HG02938 (cell line): ENCODE measurements around the gene CACNA2D1.

ENCODE experiments used
- ATAC-seq: cut with Tn5 transposase; IDR thresholded peaks from one replicate; pipeline ENCODE4 v1.9.1; 2021; ENCODE audit warnings: mild to moderate bottlenecking, moderate library complexity; ENCODE audit not compliant: unreplicated experiment

Gene CACNA2D1

DNA sequence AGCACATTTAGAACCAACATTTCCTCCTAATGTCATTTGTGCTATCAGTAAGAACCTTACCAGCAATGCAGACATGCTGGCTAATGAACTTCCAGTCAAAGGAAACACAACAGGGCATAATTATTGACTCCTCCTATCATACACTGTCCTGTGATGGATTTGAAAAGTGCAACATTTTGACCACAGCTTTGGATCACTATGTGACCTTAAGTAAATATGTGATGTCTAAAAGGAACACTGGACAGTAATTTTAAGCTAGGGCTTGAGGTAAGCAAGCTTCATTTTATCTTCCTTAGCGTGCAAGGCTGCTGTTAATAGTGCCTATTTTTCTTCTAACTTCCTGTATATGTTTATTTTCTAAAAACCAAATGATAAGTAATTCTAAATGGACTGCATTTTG, 433.2 kb downstream of the CACNA2D1 start:
- no peak for ATAC-seq

DNA sequence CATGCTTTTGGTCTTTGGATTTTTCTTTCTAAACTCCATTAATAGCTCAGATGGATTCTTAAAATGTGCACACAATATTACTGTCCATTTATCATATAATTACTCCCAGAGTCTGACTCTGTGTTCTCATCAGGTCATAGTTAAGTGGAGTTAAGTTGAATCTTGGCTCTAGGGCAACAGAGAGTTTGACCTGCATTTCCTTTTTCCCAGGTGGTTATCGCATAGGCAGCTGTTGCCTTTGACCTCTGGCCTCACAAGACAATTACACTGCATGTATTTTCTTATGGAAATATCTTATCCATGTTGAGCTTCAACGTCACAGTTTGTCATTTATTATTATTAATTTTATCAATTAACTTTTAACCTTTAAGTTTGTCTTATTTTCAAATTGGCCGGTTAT, 436.3 kb downstream of the CACNA2D1 start:
- no peak for ATAC-seq

DNA sequence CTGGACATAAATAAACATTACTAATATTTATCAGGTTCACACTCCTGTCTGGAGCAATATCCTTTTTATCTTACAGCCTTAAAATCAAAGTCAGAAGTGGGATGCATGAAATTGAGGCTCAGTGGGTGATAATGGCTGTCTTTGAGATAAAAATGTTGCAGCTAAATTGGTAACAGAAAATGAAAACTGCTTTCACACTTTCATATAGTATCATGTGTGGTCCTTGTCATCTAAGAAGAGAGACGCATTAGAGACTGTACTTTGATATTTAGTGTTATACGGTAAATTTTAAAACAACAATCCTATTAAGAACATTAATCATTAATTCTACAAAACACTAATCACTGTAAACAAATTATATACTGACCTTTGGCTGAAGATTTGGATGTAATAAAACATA, 438.5 kb downstream of the CACNA2D1 start:
- no peak for ATAC-seq

DNA sequence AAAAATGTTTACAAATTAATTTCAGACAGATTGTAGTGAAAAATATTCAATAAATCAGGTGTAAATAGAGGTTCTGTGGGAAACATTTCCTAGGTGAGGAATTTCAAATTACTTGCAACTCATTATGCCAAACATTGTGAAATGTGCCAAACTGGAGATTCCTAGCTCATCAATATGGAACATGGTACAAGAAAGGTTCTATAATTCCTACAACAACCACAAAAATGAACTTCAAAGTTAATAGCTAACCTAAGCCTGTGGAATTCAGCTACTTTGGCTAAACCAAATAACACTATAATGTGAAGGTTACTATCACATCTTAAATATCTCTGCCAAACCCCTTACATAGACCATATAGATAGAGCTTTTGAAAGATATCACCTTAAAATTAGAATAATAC, 450.4 kb downstream of the CACNA2D1 start:
- no peak for ATAC-seq

DNA sequence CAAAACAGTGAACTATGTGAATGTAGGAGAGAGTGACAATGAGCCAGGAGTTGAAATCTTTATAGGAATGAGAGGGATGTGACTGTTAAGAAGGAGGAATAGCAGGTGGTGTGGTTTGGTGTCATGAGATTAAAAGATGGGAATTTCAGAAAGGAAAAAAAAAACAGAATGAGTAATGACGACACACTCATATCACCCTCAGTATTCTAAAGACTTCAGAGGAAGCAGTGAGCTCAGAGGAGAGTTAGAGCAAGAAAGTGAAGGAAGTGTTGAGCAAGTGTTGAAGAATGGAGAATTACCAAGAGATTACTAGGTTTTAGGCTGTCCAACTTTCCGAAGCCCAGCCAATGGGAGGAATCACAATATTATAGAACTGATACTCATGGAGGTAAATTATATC, 453.2 kb downstream of the CACNA2D1 start:
- no peak for ATAC-seq

DNA sequence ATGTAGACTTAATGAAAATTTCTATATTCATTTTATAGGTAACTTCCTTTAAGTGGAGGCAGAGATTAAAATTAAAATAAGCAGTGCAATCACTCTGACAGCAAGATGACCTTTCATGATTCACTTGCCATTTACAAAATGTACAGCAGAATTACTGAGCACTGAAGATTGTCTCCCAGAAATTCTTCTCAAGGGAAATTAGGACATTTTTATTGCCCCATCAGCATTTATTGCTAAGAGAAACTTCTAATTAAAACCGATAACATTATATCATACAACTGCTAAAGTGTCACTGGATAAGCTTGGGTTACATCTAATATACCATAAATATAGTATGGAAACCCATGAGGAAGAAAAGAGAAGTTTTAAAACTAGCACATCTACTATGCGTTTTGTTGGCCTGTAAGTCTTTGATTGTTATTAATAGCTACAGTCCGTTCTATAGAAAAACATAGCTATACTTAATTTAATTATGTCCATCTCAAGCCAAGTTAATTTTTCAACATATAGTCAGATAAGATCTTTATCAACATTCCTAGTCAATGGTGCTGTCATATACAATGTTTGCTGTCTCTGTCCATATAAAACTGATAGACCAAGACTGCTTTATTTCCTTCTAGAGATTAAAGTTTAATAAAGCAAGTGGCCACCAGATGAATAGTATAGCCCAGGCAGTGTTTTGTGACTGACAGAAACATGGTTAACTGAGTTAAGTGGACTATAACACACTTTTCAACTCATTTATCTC, 456.7 kb downstream of the CACNA2D1 start:
- ATAC-seq, result no peak

DNA sequence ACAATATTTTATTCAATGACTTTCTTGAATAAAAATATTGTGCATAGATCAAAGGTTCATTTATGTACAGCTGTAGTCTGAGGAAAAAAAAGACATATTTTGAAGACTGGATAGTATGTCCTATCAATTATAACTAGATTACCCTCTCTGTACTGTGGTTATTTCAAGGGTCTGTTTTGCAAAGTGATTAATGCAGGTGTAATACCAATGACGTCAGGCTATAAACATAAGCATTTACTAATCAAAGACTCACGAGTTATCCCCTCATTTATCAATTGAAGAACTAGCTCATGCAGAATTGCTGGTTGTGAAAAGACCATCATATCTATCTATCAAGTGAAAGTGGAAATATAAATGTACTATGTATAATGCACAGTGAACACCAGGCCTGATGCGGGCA, 460.2 kb downstream of the CACNA2D1 start:
- no peak for ATAC-seq

DNA sequence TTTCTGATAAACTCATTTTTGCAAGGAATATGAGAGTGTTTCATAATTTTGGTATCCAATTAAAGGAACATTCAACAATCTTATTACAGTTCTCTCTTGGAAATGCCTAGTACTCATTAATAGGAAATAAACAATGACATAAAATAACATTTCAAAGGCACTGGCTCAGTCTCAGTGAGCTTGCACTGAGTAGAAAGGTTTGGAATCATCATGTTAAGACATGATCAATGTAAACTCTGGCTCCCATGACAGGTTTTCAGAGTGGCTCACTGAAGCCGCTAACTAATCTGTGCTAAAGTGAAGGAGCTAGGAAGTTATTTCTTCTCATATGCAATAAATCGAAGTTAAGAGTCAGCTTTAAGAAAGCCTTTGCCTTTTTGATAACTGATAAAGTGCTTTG, 470.5 kb downstream of the CACNA2D1 start:
- no peak for ATAC-seq

DNA sequence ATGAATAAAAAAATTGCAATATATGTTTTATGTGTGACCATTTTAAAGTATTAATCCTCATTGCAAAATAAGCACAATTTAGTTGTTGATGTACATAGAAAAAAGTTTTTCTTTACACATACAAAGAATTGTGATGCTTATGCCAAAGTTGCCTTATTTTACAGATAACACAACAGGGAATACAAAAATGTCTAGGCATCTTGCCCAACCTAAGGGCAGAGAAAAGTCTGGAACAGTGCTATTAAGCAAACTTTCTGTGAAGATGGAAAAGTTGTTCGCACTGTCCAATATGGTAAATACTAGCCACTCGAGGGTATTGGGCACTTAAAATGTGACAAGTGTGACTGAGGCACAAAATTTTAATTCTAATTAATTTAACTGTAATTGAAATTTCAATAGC, 483.6 kb downstream of the CACNA2D1 start:
- no peak for ATAC-seq

DNA sequence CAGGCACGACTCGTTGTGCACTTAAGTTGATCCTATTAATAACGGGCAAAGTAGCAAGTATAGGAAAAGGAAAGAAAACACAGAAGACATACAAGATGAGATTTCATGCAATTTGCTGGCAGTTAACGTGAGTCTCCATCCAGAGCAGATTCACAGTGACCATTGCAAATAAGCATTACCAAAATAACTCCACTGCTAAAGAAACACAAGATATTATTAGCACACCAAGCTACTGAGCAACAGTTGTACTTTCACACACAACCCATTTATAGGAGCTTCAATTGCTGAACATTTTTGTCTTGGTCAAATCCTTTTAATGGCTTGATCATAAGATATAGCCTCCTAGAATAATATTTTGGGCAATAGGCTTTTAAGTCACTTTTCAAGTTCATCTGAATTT, 486.1 kb downstream of the CACNA2D1 start:
- no peak for ATAC-seq

DNA sequence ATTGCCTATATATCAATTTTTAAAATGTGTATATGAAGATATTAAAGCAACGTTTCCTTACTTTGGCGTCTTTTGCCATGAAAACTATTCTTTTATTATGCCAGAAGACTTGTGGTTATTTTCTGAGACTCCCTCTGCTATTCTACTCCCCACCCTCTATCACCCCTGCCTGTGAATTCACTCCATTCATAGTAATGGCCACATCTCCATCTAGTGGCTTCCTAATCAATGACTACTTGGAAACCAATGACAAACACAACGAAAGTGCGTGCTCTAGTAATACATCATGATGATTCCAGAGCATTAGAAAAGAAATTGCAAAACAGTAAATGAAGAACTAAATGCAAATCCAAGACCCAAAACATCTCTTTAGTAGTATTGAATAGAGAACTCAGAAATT, 487.1 kb downstream of the CACNA2D1 start:
- ATAC-seq, result peak; percentile 91

DNA sequence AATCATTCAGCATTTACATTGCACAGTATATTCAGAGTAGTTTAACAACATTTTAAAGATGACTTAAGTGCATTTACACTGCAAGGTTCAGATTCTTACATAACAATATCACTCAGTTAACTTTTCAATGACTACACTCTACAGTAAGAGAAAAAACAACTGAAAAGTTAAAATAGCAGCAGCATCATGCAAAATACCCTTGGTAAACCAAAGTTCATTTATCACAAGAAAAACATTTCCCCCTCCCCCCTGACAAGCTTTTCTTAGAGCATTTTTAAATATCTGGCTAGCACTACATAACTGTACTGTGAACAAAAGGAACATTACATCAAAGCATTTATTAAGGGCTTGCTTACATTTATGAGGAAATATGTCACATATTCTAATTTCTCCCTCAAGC, 494.3 kb downstream of the CACNA2D1 start:
- ATAC-seq, result no peak

DNA sequence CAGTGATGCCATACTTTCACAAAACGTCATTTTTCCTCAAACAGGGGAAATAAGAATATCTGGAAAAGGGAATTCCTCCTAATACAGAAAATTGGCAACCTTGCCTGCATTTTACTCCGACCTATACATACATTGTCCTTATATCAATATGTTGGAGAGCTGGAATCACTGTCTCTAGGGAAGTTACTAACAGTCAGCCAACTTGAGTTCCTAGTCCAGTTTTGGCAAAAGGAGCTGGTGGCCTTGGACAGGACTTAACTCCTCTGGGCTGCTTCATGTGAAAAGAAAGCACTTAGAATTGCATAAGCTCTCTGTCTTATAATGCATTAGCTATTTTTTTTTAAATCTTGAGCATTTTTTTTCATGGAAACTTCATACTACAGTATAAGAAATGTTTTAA, 499.5 kb downstream of the CACNA2D1 start:
- no peak for ATAC-seq

DNA sequence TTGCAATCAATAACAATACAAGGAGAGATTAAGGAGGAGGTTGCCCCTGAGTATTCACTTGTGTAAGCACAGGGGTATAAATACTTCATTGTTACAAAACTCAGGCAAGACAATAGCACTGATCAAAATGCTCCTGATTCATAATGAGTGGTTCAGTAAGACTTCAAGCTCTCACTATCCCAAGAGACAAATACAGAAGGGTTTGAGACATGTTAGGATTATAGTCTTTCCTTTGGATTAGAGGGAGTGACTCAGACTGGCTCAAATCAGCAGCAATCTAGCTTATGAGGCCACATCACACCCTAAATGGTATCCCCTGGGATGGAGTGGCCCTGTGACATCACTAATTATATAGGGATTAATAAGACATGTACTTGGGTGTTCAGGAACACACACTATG, 506.5 kb downstream of the CACNA2D1 start:
- ATAC-seq, result no peak

DNA sequence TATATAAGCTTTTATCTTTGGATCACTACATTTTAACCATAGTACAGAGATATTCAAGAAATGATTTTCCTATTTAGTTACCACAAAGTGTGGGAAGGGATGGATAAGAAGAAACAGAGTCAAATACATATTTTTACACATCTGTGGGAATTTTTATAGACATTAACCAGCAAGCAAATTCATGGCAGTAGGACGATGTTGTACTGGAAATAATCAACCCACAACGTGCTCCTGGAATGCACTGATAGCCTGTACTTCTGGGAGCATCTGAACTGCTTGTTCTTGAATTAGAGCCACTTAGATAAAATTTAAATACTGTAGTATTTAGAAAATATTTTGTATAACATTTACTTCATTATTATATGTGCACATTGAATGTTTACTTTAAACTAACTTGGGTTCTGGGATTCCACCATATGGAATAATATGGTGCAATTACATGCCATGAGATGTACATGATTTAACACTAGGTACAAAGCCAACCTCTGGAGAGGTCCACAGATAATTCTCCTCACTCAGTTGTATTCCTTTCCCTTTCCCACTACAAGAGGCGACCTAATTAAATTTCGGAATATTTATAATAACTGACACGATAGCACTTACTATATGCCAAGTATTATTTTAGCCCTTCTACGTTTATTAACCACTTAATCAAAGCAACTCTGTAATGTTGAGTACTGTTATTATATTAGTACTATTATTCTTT, 508.8 kb downstream of the CACNA2D1 start:
- ATAC-seq, result no peak

DNA sequence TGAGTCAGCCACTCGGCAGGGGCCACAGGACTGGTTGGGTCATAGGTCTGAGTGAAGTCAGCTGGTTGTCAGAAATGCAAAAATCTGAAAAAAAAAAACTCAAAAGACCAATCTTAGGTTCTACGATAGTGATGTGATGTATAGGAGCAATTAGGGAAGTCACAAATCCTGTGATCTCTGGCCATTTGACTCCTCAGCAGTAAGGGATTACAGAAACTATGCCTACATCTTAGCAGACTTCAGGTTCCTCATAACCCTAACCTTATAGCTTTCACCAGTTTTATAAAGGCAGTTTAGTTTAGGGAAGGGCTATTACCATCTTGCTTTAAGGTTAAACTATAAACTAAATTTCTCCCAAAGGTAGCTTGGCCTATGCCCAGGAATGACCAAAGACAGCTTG, 510.6 kb downstream of the CACNA2D1 start:
- no peak for ATAC-seq

DNA sequence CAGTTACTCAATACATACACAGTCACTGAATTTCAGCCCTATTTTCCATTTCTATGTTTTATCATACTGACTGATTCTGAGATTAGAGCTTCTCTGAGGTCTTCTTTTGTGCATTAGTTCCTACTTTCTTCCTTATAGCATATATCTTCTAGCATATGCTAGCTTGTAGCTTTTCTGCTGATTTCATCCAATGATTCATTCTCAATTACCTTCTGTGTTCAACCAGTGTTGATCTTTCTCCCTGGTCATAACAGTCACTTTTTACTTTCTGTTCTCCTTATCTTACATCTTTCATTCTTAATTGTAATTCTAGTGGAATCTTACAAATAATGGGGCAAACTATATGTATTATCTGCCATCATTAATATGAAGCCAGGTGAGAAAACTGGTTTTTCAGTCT, 514.2 kb downstream of the CACNA2D1 start:
- no peak for ATAC-seq

DNA sequence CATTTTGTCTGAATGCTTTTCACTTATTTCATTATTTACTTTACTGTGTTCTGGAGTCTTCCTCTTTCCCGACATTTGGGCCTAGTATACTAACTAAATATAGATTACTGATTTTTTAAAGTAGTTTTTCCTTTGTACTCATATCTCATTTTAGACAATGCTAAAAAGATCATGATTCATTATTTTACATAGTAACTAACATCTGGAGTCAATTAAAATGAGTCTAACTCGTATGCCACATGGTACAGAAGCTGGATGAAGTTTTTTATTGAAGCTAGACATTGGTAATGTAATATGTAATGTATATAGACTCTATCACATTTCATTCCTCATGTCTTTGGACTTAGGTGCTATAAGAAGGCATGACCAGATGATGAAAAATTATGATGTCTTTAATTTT, 517.4 kb downstream of the CACNA2D1 start:
- no peak for ATAC-seq

DNA sequence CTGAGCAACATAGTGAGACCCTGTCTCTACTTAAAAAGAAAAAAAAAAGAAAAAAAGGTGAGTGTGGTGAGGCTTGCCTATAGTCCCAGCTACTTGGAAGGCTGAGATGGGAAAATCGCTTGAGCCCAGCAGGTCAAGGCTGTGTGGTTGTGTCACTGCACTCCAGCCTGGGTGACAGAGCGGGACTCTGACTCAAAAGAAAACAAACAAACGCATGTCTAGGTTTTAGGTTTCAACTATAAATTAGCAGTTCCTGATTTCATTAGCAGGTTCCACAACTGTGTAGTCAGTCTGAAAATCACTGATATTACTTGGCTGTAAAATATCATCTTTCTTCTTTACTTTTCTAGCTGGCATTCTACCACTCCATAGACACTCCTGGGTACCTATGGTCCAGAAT, 518.0 kb downstream of the CACNA2D1 start:
- ATAC-seq, result peak; percentile 78

DNA sequence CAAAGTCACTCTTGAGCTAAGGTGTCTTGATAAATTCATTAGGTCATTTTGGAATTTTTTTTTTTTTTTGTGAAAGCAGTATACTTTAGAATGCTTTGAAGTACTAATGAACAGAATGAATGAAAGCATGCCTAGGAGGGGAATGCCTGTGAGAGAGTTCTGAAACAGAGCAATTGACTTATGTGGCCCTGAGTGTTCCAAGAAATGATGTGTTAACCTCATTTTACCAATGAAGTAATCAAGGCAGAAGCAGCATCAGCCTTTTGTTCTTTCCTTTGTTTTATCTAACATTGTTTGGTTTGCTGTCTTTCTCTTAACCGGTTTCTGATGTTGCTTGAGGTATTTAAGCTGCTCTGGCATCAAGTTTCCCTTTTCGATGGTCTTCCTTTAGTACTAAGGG, 519.1 kb downstream of the CACNA2D1 start:
- no peak for ATAC-seq

DNA sequence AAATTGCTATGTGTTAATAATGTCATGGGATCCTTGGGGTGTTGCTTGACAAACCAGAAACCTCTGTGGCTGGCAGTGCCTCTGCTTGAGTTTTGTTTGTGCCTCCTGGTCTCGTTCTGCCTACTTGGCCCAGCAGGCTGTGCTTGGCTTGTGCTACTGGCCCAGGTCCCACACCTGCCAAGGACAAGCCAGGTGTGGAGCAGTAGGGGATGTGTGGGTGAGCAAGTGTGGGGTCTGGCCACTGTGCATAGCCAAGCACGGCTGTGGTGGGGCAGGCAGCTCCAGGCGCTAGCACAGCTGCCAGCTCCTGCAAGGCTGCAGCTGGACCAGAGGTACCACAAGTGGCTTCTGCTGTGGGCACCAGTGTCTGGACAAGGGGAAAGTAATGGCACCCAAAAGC, 524.1 kb downstream of the CACNA2D1 start:
- ATAC-seq, result no peak

DNA sequence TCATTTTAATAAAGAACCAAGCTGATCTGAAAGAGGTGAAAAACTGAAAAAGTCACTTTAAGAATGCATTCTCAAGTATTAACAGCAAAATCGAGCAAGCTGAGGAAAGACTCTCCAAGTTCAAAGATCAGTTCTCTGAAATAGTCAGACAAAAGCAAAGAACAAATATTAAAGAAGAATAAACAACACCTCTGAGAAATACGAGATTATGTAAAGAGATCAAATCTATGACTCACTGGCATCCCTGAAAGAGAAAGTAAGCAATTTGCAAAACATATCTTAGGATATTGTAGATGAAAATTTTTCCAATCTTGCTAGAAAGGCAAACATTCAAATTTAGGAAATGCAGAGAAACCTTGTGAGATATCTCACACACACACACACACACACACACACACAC, 535.4 kb downstream of the CACNA2D1 start:
- no peak for ATAC-seq

DNA sequence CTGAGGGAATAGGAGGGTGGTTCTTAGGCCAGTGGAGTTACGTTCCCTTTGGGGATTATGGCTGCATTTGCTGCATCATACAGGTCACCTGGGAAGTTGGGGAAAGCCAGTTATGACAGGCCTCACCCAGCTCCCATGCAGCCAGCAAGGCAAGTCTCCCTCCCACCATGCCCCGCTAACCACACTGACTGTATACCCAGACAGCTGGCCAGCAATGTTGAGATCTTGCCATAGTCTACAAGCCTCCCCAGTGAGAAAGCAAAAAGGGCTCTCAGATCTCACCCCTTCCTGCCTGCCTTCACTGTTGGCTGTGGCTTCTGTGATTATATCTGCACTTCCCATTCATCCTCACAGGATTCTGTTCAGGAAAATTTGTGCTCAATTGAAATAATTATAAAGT, 540.5 kb downstream of the CACNA2D1 start:
- no peak for ATAC-seq
